HG02970 (cell line): ENCODE results near the gene TUBGCP2.

Source experiments
- ATAC-seq: cut with Tn5 transposase; IDR thresholded peaks from one replicate; pipeline ENCODE4 v1.9.1; 2021; ENCODE audit warnings: mild to moderate bottlenecking, moderate library complexity, moderate number of reproducible peaks; ENCODE audit not compliant: unreplicated experiment, low FRiP score

TUBGCP2 gene

GRCh38 chr10:133308421-133309099 is at the start of gene TUBGCP2, which contains the start of gene ZNF511:
TUBGCP2 (minus strand) TSS chr10:133308872; CDS start chr10:133302941, 5,931 bp downstream.
ZNF511 (plus strand) TSS chr10:133308914; CDS start chr10:133308944, 30 bp downstream.
- peak; percentile 80 for ATAC-seq

GRCh38 chr10:133357285-133358161 is 48.9 kb upstream of the TUBGCP2 start, which contains the start of gene FUOM:
FUOM (minus strand) TSS chr10:133358019; CDS start chr10:133358007, 12 bp downstream.
- ATAC-seq: no peak

- ATAC-seq: no peak
Observed at GRCh38 chr10:133356549-133357284, 48.0 kb upstream of the TUBGCP2 start.

- ATAC-seq: no peak
Observed at GRCh38 chr10:133355991-133356390, 47.3 kb upstream of the TUBGCP2 start.

- no peak for ATAC-seq
Observed at GRCh38 chr10:133355266-133355665, 46.6 kb upstream of the TUBGCP2 start.

GRCh38 chr10:133354672-133355240 is 46.1 kb upstream of the TUBGCP2 start:
- no peak for ATAC-seq

GRCh38 chr10:133353988-133354605 is 45.4 kb upstream of the TUBGCP2 start:
- ATAC-seq: no peak

GRCh38 chr10:133353202-133353959 is 44.7 kb upstream of the TUBGCP2 start:
- no peak for ATAC-seq

GRCh38 chr10:133351408-133352318 is 43.0 kb upstream of the TUBGCP2 start:
- no peak for ATAC-seq

- ATAC-seq: no peak
Observed at GRCh38 chr10:133350950-133351329, 42.3 kb upstream of the TUBGCP2 start.

GRCh38 chr10:133350283-133350949 is 41.7 kb upstream of the TUBGCP2 start:
- no peak for ATAC-seq

- no peak for ATAC-seq
Observed at GRCh38 chr10:133349577-133350011, 40.9 kb upstream of the TUBGCP2 start.

GRCh38 chr10:133349160-133349568 is 40.5 kb upstream of the TUBGCP2 start:
- no peak for ATAC-seq

GRCh38 chr10:133347710-133348517 is 39.2 kb upstream of the TUBGCP2 start:
- no peak for ATAC-seq

- no peak for ATAC-seq
Observed at GRCh38 chr10:133346413-133346812, 37.7 kb upstream of the TUBGCP2 start.

- no peak for ATAC-seq
Observed at GRCh38 chr10:133344236-133344635, 35.6 kb upstream of the TUBGCP2 start.

GRCh38 chr10:133343558-133343957 is 34.9 kb upstream of the TUBGCP2 start:
- no peak for ATAC-seq
